ENCODE measurements around the gene UBIAD1. TPM values are rescaled to one million over a fixed set of nuclear protein-coding genes. Genes with fewer than 3 reads are reported as not detected.

Gene UBIAD1
- total and polyA plus RNA-seq, 2 of the 13 experiments (the other 11 are each of a cell fraction or from before 2014, with no cell fraction given) = 16.9 to 20.4 TPM

GRCh38 chr1:11273595-11274234 lies 717 bp downstream of the UBIAD1 start:
- H2AFZ ChIP-seq (ENCODE audit: low read length) = no peak overlapping the region
- DNase-seq (ENCODE audit: low spot score) = no peak
- no peak for TF ChIP-seq ZKSCAN1 (IDR thresholded peaks at IDR 0.05; ENCODE audit: low read length)
- TF ChIP-seq MTERF4 (CRISPR knock-in tag; IDR thresholded peaks at IDR 0.05) = peak; percentile 85; the same call in 1 of the 2 replicates
- peak; percentile 7 for TF ChIP-seq ZFX (CRISPR knock-in tag; IDR thresholded peaks at IDR 0.05; ENCODE audit: low read depth)
- TF ChIP-seq SAP130 (CRISPR knock-in tag; IDR thresholded peaks at IDR 0.05; ENCODE audit: low read depth) = peak; percentile 18; the same call in 1 of the 2 replicates
- no peak for TF ChIP-seq REPIN1 (CRISPR knock-in tag; IDR thresholded peaks at IDR 0.05; ENCODE audit: borderline replicate concordance, low read depth)
- TF ChIP-seq ZNF781 (CRISPR knock-in tag; IDR thresholded peaks at IDR 0.05; ENCODE audit: borderline replicate concordance, not compliant biosample characterization) = no peak
- no peak for TF ChIP-seq CHD2 (IDR thresholded peaks at IDR 0.05; ENCODE audit: low read depth, low read length)
- TF ChIP-seq ZSCAN21 (CRISPR knock-in tag; IDR thresholded peaks at IDR 0.05; ENCODE audit: borderline replicate concordance) = no peak; the same call in 1 of the 2 replicates
- TF ChIP-seq ZNF878 (CRISPR knock-in tag; IDR thresholded peaks at IDR 0.05) = no peak
- TF ChIP-seq SOX13 (IDR thresholded peaks at IDR 0.05) = no peak
- no peak for TF ChIP-seq SOX13 (CRISPR knock-in tag; conservative IDR thresholded peaks at IDR 0.05 in 1 of 2, IDR thresholded peaks at IDR 0.05 in 1 of 2)
- TF ChIP-seq ZC3H4 (CRISPR knock-in tag; IDR thresholded peaks at IDR 0.05; ENCODE audit: borderline replicate concordance) = peak; percentile 85; the same call in 1 of the 2 replicates
- no peak for TF ChIP-seq RFX3 (CRISPR knock-in tag; IDR thresholded peaks at IDR 0.05)
- TF ChIP-seq ZNF687 (CRISPR knock-in tag; IDR thresholded peaks at IDR 0.05) = peak; percentile 63
- no peak for TF ChIP-seq MXD3 (CRISPR knock-in tag; IDR thresholded peaks at IDR 0.05)
- TF ChIP-seq BRF2 (CRISPR knock-in tag; IDR thresholded peaks at IDR 0.05) = no peak
- TF ChIP-seq ZNF670 (CRISPR knock-in tag; IDR thresholded peaks at IDR 0.05; ENCODE audit: borderline replicate concordance) = no peak
- TF ChIP-seq PITX1 (CRISPR knock-in tag; IDR thresholded peaks at IDR 0.05) = no peak; the same call in 1 of the 2 replicates

More at GRCh38 chr1:11273595-11274234, 717 bp downstream of the UBIAD1 start:
- H3K4me2 ChIP-seq (ENCODE audit: low read depth, low read length) = peak overlapping the region; percentile 81
- H4K20me1 ChIP-seq (ENCODE audit: insufficient read depth, low read length) = no peaks in the 10 kb centered on the region
- no peaks in the 10 kb centered on the region for H3K9me3 ChIP-seq (ENCODE audit: low read length)
- WGBS (ENCODE audit: low lambda C conversion rate) = under 1% methylated on average over 13 of the region's 22 CpGs
- H3K36me3 ChIP-seq (replicated peaks in 1 of 2; ENCODE audit: control insufficient read depth in 1 of 2, insufficient read depth in 2 of 2, low read length in 2 of 2) = peaks cover 0 to 2% of the 10 kb centered on the region in 2 experiments; a peak in 1 of 5 replicates
- CTCF ChIA-PET (ENCODE audit: low intra/inter-chr PET ratio, low total read pairs) = no interaction called here
- BruUV-seq (replicated peaks) = TSS peak; percentile 69
- intact Hi-C loops (cut with micrococcal nuclease; ENCODE audit: unreplicated experiment) (no loop called here), in situ Hi-C loops (cut with HindIII; ENCODE audit: extremely low pct_ligation_motif_present, low pct_unique_long_range_greater_than_20kb) (no loop called here)
- ATAC-seq (peak; percentile 82), FAIRE-seq (no peak)
- H3K4me1 ChIP-seq (ENCODE audit: insufficient read depth, low read length) = peaks cover 49% of the 10 kb centered on the region
- POLR2A ChIA-PET = interaction anchor here (0.6 to 5.0 kb wide), 8 partner anchors 11 to 463 kb away, joined by 3 to 89 read pairs (median 4); partner anchors contain the start of gene MTOR
- peak overlapping the region; percentile 99 for H3K9ac ChIP-seq (ENCODE audit: insufficient read depth, low read depth, low read length)
- H3K27me3 ChIP-seq (ENCODE audit: control insufficient read depth in 1 of 2, insufficient read depth in 2 of 2, low read length in 2 of 2) = no peaks in the 10 kb centered on the region; a peak in 1 of 5 replicates
- peak overlapping the region; percentile 98 for H3K27ac ChIP-seq (ENCODE audit: extremely low read length, insufficient read depth, low read length)
- H3K79me2 ChIP-seq (ENCODE audit: insufficient read depth, low read length) = peaks cover 29% of the 10 kb centered on the region
- H3K4me3 ChIP-seq (replicated peaks in 1 of 3; ENCODE audit: insufficient read depth in 1 of 3, low read depth in 2 of 3, low read length in 3 of 3) = peak overlapping the region; percentile 78 to 95 (median 83)

Measured in HepG2 (cell line).